Fibroblast of pulmonary artery (primary cell): ENCODE results near the gene GABARAPL1.
A peak's percentile ranks its signal among the peaks of the same experiment; 100 is the strongest.
"Not testable (repeated sequence)": the region's sequence is repeated elsewhere in the genome, so short reads cannot be mapped to it uniquely, and the experiment has no call there.

ENCODE experiments used
- DNase-seq: peaks from one replicate; pipeline ENCODE4 v3.0.0-alpha.2; 2010; ENCODE audit warnings: low read depth
- H3K4me3 ChIP-seq: replicated peaks from 2 replicates; pipeline ENCODE4 v1.5.1; 2011; ENCODE audit warnings: low read depth, mild to moderate bottlenecking, control low read depth, low read length, moderate library complexity
- TF ChIP-seq, protein P1 (sequence below): IDR thresholded peaks from 2 replicates; pipeline ENCODE4 v1.5.1; 2011; ENCODE audit warnings: mild to moderate bottlenecking, control low read depth, low read length, inconsistent platforms; ENCODE audit errors: missing control alignments

The GABARAPL1 gene

GRCh38 chr12:10186299-10186698 is 26.4 kb upstream of the GABARAPL1 start:
- TF ChIP-seq, protein P1, sequence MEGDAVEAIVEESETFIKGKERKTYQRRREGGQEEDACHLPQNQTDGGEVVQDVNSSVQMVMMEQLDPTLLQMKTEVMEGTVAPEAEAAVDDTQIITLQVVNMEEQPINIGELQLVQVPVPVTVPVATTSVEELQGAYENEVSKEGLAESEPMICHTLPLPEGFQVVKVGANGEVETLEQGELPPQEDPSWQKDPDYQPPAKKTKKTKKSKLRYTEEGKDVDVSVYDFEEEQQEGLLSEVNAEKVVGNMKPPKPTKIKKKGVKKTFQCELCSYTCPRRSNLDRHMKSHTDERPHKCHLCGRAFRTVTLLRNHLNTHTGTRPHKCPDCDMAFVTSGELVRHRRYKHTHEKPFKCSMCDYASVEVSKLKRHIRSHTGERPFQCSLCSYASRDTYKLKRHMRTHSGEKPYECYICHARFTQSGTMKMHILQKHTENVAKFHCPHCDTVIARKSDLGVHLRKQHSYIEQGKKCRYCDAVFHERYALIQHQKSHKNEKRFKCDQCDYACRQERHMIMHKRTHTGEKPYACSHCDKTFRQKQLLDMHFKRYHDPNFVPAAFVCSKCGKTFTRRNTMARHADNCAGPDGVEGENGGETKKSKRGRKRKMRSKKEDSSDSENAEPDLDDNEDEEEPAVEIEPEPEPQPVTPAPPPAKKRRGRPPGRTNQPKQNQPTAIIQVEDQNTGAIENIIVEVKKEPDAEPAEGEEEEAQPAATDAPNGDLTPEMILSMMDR: no peak
- H3K4me3 ChIP-seq: no peak overlapping the region
- DNase-seq: no peak

GRCh38 chr12:10186958-10187357 is 25.7 kb upstream of the GABARAPL1 start:
- H3K4me3 ChIP-seq, DNase-seq: not testable (repeated sequence)

- H3K4me3 ChIP-seq: no peak overlapping the region
- TF ChIP-seq, protein P1: no peak
- DNase-seq: peak; percentile 7
Observed at GRCh38 chr12:10189653-10190052, 23.0 kb upstream of the GABARAPL1 start.

GRCh38 chr12:10190558-10191388 is 21.9 kb upstream of the GABARAPL1 start:
- peak; percentile 72 for DNase-seq
- TF ChIP-seq, protein P1: peak; percentile 89
- H3K4me3 ChIP-seq: no peak overlapping the region

DNA sequence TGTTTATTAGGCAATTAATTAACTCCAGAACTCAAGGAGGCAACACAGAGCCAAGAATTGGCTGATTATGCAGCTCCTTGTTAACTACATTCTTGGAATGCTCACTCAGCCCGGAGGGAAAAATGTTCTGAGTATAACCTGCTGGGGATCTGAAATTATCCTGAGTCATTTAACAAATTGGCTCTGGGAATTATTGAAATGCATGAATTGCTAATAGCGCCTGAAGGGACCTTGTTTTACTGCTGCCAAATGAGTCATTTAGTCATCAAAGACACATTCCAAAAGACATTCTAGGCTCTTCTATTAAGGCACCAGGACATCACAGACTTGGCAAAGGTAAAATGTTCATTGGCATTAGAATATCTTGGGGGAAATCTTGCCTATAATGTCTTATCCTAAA is 20.8 kb upstream of the GABARAPL1 start:
- no peak overlapping the region for H3K4me3 ChIP-seq
- TF ChIP-seq, protein P1: no peak
- DNase-seq: peak; percentile 11

DNA sequence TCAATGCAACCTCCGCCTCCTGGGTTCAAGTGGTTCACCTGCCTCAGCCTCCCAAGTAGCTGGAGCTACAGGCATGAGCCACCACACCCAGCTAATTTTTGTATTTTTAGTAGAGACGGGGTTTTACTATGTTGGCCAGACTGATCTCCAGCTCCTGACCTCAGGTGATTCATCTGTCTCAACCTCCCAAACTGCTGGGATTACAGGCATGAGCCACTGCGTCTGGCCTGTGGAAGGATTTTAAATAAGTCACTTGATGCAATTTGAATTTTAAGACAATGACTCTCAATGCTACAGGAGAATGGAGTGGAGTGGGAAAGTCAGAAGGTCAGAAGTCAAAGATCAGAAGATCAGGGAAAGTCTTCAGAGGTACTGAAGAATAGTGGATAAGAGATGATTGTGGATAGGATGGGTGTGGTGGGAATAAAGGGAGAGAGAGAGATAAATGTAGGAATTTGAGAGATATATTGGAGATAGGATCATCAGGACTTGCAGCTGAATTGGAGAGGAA is 18.5 kb upstream of the GABARAPL1 start:
- TF ChIP-seq, protein P1: no peak
- H3K4me3 ChIP-seq: no peak overlapping the region
- DNase-seq: no peak

DNA sequence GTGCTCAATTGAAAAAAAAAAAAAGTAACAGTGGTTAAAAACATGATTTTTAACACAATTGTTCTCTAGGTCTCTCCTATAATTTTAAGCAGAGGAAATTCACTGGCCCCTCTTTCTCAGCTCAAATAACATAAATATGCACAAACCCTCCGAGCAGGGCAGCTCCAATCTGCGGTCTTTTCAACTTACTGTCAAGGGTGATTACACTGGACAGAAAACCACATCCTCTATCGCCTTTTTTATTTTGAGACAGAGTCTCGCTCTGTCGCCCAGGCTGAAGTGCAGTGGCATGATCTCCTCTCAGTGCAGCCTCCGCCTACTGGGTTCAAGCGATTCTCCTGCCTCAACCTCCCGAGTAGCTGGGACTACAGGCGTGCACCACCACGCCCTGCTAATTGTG is 16.5 kb upstream of the GABARAPL1 start:
- DNase-seq: no peak
- no peak overlapping the region for H3K4me3 ChIP-seq
- TF ChIP-seq, protein P1: no peak
